ENCODE measurements around the gene GPR153.

DNA sequence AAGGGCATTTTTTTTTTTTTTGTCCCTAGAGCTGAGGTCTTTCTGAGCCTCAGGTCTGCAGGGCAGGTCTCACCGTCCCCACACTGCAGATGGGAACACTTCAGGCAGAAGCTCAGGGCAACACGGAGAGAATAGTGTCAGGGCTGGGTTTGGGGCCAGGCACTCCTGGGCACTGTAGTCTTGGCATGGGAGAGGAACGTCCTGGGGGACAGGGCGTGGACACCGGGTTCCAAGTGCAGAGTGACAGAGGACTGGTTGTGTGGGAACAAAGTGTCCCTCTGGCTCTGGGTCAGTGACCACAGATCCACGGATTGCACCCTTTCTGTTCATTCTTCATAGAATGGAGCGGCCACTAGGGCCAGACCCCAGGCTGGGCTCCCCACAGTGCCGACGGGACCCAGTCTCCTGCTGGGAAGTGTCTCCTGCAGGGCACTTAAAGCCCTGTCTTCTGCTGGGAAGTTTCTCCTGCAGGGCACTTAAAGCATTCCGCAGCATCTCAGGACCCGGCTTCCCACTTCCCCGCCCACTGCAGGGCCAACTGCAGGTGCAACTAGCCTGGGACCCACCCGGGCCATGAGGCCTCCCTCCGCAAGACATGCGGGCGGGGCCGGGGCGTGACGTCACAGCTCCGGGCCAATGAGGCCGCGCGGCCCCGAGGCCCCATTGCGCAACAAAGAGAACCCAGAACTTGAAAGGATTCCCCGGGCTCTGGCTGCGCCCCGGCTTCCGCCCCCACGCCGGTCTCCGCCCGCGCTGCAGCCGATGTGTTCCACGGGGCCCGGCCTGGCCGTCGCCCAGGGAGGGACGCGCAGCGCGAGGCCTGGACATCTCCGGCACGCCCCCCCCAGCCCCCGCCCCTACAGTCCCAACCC lies 1.2 kb downstream of the GPR153 start:
- TF ChIP-seq, protein P1, sequence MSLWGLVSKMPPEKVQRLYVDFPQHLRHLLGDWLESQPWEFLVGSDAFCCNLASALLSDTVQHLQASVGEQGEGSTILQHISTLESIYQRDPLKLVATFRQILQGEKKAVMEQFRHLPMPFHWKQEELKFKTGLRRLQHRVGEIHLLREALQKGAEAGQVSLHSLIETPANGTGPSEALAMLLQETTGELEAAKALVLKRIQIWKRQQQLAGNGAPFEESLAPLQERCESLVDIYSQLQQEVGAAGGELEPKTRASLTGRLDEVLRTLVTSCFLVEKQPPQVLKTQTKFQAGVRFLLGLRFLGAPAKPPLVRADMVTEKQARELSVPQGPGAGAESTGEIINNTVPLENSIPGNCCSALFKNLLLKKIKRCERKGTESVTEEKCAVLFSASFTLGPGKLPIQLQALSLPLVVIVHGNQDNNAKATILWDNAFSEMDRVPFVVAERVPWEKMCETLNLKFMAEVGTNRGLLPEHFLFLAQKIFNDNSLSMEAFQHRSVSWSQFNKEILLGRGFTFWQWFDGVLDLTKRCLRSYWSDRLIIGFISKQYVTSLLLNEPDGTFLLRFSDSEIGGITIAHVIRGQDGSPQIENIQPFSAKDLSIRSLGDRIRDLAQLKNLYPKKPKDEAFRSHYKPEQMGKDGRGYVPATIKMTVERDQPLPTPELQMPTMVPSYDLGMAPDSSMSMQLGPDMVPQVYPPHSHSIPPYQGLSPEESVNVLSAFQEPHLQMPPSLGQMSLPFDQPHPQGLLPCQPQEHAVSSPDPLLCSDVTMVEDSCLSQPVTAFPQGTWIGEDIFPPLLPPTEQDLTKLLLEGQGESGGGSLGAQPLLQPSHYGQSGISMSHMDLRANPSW (CRISPR knock-in tag; IDR thresholded peaks at IDR 0.05; ENCODE audit: borderline replicate concordance) = no peak
- TF ChIP-seq ZFX (CRISPR knock-in tag; IDR thresholded peaks at IDR 0.05; ENCODE audit: low read depth) (0 out of 2 replicates have a peak, but pooled peaks have one; percentile 24), FOXM1 (CRISPR knock-in tag; IDR thresholded peaks at IDR 0.05) (no peak), ZNF3 (CRISPR knock-in tag; IDR thresholded peaks at IDR 0.05) (no peak), EZH2 (conservative IDR thresholded peaks at IDR 0.05; ENCODE audit: low read depth, low read length) (no peak), RAD51 (IDR thresholded peaks at IDR 0.05; ENCODE audit: borderline replicate concordance) (no peak), FOXK1 (CRISPR knock-in tag; IDR thresholded peaks at IDR 0.05; ENCODE audit: borderline replicate concordance, low read depth) (peak; percentile 38; the same call in 1 of the 2 replicates), RBM22 (optimal IDR thresholded peaks at IDR 0.05; ENCODE audit: low read length) (no peak), CHD4 (IDR thresholded peaks at IDR 0.05; ENCODE audit: borderline replicate concordance, low read length) (no peak)
- TF ChIP-seq, protein P2, sequence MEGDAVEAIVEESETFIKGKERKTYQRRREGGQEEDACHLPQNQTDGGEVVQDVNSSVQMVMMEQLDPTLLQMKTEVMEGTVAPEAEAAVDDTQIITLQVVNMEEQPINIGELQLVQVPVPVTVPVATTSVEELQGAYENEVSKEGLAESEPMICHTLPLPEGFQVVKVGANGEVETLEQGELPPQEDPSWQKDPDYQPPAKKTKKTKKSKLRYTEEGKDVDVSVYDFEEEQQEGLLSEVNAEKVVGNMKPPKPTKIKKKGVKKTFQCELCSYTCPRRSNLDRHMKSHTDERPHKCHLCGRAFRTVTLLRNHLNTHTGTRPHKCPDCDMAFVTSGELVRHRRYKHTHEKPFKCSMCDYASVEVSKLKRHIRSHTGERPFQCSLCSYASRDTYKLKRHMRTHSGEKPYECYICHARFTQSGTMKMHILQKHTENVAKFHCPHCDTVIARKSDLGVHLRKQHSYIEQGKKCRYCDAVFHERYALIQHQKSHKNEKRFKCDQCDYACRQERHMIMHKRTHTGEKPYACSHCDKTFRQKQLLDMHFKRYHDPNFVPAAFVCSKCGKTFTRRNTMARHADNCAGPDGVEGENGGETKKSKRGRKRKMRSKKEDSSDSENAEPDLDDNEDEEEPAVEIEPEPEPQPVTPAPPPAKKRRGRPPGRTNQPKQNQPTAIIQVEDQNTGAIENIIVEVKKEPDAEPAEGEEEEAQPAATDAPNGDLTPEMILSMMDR (CRISPR knock-in tag; IDR thresholded peaks at IDR 0.05) = no peak
- TF ChIP-seq, protein P3, sequence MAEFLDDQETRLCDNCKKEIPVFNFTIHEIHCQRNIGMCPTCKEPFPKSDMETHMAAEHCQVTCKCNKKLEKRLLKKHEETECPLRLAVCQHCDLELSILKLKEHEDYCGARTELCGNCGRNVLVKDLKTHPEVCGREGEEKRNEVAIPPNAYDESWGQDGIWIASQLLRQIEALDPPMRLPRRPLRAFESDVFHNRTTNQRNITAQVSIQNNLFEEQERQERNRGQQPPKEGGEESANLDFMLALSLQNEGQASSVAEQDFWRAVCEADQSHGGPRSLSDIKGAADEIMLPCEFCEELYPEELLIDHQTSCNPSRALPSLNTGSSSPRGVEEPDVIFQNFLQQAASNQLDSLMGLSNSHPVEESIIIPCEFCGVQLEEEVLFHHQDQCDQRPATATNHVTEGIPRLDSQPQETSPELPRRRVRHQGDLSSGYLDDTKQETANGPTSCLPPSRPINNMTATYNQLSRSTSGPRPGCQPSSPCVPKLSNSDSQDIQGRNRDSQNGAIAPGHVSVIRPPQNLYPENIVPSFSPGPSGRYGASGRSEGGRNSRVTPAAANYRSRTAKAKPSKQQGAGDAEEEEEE (CRISPR knock-in tag; IDR thresholded peaks at IDR 0.05; ENCODE audit: borderline replicate concordance) = no peak

Data from HepG2 (cell line).